ENCODE data around the gene TRIM52.

The TRIM52 gene

DNA sequence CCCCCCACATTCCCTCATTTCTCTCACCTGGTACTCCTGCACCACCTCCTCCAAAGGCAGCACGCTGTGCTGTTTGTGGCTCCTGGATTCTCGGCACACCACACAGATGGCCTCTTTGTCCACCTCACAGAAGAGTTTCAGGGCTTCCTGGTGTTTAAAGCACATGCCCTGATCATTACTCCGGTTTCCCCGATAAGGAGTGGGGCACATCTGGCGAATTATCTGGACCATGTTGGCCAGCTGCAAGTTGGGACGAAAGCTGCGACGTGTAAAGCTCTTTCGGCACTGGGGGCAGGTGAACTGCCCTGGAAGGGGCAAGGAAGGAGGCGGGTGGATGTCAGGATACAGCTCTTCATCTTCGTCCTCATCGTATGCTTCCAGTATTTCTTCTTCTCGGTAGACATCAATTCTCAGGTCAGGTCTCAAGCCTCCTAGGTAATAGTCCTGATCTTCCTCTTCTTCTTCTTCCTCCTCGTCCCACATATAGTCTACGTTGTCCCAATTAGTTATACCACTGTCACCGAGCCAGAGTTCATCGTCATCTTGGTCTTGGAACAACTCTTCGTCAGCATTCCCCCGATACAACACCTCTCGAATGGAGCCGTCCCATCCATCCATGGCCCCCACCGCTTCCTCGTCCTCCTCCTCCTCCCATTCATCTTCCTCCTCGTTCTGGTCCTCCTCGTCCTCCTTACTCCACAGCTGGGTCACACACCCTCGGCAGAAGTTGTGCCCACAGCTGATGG is 796 bp downstream of the TRIM52 start:
- Histone ChIP-seq H3K4me3 (peak overlapping the region; percentile 76 to 91 (median 88)), H3K27ac (peak overlapping the region in 20 of 21 experiments; percentile 98 to 100 (median 100))

DNA sequence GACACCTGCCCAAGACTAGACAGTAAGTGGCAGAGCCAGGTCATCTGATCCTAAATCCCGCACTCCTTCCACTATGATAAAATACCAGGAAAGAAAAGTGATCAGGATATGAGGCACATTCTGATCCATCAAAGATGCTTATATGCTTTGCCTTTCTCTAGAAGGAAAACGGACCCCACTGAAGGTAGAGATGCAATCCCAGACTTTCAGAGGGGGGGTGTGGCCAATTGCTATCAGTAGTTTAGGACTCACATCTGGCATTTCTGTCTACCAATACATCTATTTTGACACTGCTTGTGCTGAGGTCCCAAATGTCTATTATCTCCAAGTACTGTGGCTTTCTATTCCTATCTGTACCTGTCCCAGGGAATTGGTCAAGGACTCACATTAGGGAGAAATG is 1.7 kb downstream of the TRIM52 start:
- H3K4me3 ChIP-seq = peak overlapping the region; percentile 4 to 89 (median 85)
- H3K27ac ChIP-seq = peak overlapping the region in 3 of 21 experiments; percentile 99 to 100 (median 100)

DNA sequence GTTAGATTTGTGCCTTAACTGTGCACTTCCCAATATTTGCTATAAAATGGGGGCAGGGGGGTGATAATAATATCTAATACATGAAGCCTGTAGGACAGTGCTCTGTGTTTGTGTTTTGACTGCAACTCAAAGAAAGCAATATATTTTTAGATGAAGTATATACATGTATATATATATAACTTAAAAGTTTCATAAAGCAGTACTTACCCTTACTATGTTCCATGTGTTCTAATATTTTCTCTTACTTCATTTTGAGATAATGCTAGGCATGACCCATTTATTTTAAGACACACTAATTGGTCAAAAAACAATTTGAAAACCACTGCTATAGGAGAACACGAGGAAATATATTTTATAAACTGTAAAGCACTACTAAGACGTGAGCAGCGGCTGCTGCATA is 2.4 kb downstream of the TRIM52 start:
- H3K4me3 ChIP-seq = peak overlapping the region in 1 of 7 experiments; percentile 89
- no peak overlapping the region for H3K27ac ChIP-seq

DNA sequence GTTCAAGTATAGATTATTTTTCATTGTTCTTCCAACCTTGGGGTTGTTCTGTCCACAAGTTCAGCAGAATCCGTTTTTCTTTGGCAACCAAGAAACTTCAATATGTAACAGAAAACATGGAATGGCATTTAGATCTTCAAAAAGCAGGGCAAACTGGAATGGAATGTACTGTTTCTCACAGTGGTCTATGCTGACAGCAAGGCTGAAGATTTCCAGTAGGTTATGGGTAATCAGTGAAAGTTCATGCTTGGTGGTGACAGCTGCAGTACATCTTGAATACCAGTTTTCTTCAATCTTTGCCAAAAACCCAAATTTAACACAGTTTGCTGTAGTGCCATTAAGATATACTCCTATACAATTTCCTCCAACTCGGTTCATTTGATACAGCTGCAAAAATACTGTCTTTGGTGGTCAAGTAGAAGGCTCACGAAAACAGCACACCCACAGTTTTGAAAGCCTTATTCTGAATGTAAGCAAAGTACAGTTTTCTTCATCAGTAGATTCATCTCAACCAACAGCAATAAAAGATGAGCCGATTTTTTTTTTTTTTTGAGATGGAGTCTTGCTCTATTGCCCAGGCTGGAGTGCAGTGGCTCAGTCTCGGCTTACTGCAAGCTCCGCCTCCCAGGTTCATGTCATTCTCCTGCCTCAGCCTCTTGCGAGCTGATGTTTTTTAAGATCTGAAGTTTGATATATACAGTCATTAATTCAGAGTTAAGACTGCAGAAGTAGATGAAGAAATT is 4.9 kb downstream of the TRIM52 start:
- Histone ChIP-seq H3K4me3 (no peak overlapping the region), H3K27ac (no peak overlapping the region)

DNA sequence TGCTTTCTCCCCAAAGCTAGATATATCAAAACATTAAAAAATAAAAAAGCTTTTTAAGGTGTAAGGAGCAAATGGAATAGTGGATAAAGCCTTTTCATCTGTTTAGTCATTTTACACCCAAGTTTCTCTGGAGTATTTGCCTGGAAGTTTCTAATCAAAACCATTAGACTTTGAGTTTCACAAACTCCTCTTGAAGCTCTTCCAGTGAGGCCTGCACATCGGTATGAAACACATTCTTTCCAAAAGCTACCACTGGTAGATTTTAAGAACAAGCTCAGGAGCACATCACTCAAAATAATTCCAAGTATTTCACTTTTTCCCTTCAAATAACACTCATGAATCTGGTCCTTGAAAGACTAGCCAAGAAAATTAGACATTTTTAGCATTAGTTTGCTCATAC is 5.7 kb downstream of the TRIM52 start:
- no peak overlapping the region for H3K4me3 ChIP-seq
- no peak overlapping the region for H3K27ac ChIP-seq

DNA sequence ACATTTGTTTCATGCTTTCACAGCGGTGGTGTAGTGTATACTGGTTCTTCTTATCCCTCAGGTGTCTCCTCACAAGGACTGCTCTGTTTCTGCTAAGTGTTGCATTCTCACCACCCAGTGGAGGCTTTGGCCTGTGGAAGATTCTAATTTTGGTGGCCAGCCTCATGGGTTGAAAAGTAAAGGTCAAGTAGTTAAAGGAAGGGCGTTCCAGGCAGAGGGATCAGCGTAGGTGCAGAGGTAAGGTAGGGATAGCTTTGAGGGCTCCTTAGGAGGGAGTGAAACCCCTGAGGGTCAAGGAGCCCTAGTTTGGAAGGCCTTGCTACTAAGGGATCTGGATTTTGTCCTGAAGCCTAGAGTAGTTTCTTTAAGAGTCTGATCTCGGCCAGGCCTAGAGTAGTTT is 12.7 kb downstream of the TRIM52 start:
- Histone ChIP-seq H3K4me3 (peak overlapping the region in 6 of 7 experiments; percentile 53 to 80 (median 66)), H3K27ac (peak overlapping the region in 15 of 21 experiments; percentile 5 to 98 (median 94))

DNA sequence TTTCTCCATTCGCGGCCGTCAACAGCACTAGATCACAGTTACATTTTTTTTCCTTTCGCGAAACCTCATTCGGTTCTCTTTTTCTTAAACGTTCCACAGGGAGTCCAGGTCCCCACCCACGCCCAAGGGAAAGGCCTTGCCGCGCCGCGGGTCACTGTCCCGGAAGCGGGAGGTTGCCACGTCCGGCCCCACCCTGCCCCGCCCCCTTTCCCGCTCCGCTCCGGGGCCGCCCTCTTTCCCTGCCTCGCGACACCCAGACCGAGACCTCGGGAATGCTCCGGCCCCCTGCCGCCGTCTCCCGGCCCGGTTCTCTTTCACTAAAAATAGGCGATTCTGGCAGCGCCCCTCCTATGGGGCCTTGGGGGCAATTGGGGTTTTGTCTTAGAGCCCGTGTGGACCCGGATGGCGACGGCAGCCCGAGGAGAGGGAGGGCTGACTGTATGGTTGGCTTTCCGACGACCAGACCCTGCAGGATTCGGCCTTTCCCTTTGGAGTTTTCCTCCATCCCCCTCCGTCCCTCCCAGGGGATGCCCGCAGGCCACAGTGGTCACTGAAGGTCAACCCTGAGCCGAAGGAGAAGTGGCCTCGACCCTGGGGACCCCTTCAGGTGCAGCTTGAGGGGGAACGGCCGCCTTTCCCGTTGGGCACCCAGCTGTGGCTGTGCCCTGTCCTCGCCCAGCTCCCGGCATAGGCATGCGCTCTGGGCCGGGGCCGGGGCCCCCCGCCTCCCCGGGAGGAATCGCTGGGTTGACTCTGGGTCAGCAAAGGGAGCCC is 14.5 kb downstream of the TRIM52 start:
- Histone ChIP-seq H3K4me3 (peak overlapping the region; percentile 53 to 80 (median 69)), H3K27ac (peak overlapping the region; percentile 73 to 98 (median 94))

DNA sequence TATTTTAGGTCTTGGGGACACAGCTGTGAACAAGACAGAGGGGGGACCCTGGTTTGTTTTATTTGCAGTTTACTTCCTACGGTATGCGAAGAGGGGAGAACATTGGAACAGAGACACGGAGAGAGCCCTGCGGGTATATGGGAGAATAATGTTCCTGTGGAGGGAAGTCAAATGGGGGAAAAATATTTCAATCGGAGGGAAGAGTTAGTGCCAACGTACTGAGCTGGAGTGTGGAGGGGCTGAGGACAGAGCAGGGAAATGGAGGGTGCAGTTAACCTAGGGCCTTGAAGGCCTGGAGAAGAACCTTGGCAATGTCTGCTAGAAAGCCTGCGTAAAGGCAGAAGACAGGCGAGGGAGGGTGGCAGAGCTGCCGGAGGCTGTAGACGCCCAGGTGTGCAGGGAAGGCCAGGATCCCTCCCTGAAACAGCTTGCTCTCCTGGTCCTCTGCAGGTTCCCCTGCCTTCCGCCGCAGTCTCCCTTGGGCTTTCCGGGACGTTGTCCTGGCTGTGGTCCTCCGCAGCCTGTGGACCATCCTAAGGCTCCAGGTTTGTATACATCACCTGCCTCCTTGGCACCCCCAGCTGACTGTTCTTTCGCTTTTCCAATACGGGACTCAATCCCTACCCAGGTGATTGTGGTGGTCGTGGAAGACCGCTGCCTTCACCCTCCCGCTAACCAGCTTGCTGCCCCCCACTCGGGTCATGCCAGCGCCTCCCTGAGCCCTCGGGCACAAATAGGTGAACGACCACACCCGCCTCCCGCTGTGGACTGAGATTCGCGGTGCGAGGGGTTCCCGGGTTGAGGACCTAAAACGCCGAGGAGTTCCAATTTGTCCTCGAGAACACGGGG is 15.3 kb downstream of the TRIM52 start:
- Histone ChIP-seq H3K4me3 (peak overlapping the region; percentile 53 to 80 (median 69)), H3K27ac (peak overlapping the region; percentile 64 to 98 (median 94))

DNA sequence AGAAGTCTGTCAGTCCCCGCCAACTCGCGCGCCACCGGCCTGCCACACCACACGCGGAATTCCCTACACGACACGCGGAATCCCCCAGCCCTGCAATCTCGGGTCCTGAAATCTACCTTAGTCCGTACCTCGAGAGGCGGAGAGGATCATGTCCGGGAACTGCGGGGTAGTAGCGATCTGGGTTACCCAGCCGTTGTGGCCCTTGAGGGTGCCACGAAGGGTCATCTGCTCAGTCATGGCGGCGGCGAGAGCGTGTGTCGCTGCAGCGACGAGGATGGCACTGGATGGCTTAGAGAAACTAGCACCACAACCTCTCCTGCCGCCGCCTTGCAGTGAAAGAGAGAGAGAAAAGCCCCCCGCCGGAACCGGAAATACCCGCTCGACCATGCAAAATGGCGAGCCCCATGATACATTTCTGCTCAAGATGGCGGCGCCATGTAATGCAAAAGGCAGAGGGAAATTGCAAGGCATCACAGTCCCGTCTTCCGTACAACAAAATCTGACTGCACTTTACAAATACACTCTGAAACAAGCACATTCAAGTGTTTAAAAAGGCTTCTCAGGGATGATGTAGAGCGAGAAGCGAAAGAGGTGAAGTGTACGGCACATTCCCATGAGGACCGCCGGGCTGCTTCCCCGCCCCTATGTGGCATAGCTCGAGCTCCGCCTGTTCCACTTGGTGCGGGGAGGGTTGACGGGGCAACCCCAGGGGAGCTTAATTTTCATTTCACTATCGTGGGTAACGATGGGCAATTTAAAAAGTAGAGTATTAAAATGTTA is 17.2 kb downstream of the TRIM52 start, which contains the start of gene RACK1:
TSS of gene RACK1 (minus strand) at position 343 of the 780 bp plus-strand sequence. CDS start at position 237, 106 bp downstream.
- Histone ChIP-seq H3K27ac (peak within 1 kb of the TSS; percentile 50 to 98 (median 93)), H3K4me3 (peak within 1 kb of the TSS; percentile 53 to 89 (median 73))

DNA sequence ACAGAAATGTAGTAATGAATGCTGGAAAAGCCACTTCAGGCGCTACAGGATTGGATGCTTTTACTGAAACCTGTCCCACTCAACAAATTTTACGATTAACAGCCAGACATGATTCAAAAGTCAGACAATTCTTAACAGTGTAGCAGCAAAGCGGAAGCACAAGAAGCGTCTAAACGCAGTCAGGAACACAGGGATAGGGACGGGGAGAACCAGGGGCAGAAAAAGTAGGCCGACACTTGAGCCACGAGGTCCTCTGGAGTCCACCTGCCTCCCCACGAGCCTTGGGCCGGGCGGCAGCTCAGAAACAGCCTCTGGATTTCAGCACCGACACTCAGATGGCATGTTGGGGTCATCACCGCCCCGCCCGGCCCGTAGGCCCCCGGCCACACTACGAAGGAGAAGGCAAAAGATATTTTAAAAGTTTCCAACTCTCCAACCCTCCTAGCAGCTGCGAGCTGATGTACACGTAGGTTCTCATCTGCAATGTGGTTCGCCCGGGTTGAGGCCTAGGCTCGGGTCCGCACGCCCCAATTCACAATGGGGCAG is 17.9 kb downstream of the TRIM52 start:
- peak overlapping the region; percentile 50 to 98 (median 93) for H3K27ac ChIP-seq

DNA sequence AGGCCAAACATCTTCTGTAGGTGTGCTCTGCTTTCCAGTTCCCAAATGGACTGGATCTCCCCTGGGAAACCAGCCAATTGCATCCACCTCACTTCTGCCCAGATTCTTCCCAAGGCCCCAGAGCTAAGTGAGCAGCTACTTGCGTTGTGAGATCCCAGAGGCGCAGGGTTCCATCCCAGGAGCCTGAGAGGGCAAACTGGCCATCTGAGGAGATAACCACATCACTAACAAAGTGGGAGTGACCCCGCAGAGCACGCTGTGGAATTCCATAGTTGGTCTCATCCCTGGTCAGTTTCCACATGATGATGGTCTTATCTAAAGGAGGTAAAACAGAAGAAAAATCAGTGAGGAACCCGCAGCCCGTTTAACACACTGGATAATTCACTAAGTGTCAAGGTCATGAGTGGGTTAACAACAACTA is 18.9 kb downstream of the TRIM52 start:
- H3K4me3 ChIP-seq = peak overlapping the region; percentile 53 to 89 (median 73)
- H3K27ac ChIP-seq = peak overlapping the region in 14 of 21 experiments; percentile 23 to 98 (median 94)

More for the DNA sequence above, 17.9 kb downstream of the TRIM52 start:
- peak overlapping the region; percentile 53 to 89 (median 73) for H3K4me3 ChIP-seq

DNA sequence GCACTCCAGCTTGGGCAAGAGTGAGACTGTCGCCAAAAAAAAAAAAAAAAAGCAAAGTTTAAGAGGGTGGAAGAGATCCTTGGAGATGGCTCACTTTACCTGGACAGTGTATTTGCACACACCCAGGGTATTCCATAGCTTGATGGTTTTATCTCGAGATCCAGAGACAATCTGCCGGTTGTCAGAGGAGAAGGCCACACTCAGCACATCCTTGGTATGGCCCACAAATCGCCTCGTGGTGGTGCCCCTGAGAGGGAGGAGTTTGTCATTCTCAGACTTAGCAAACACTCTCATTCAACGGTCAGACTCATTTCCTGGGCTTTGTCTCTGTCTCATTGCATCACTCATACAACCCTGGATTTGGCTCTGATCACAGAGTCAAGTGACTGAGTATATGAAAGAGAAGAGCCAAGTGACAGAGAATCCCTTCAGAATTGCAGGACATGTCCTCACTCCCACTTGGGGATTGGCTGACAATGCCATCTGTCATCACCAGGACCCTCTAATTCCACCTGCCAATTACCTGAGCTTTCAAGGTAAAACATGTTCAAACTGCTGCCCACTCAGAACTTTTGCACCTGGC is 19.5 kb downstream of the TRIM52 start:
- H3K27ac ChIP-seq = peak overlapping the region in 10 of 21 experiments; percentile 3 to 98 (median 89)
- H3K4me3 ChIP-seq = peak overlapping the region in 4 of 7 experiments; percentile 53 to 89 (median 70)

DNA sequence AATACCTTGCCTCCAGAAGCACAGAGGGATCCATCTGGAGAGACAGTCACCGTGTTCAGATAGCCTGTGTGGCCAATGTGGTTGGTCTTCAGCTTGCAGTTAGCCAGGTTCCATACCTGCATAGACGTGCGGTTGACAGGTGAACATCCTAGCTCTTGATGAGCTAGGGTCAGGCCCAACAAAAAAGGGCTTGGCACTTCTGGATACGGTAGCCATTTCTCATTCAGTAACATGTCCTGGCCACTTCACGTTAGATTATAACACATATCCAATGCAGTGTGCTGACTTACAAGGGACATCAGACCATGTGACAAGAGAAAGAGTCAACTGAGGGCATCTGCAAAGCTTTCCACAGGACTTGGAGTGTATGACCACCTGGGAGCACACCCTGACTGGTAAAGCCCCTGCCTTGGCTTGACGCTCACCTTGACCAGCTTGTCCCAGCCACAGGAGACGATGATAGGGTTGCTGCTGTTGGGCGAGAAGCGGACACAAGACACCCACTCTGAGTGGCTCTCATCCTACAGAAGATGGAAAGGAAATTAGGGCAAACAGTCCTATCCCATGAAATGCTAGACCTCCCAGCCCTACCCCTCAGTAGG is 21.8 kb downstream of the TRIM52 start:
- H3K27ac ChIP-seq = no peak overlapping the region
- H3K4me3 ChIP-seq = no peak overlapping the region

DNA sequence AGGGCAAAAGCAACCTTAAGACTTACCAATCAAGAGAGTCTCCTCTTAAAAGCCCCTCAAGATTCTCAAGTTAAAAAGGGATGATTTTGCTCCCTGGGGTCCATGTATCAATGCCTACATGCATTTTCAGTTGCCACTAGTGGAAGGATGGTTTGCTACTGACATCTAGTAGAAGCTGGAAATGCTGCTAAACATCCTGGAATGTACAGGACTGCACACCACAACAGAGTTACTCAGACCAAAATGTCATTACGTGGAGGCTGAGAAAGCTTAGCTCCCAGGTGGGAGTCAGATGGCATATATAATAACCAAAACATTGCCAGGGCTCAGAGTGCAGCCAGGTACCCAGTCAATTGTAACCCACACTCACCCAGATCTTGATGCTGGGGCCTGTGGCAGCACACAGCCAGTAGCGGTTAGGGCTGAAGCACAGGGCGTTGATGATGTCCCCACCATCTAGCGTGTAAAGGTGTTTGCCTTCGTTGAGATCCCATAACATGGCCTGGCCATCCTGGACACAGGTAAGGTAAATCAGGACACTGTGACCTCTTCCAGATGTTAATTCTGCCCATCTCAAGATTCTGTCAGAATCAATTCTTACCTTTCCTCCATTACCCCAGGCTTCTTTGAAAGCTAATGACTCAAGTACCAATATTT is 23.1 kb downstream of the TRIM52 start:
- Histone ChIP-seq H3K27ac (no peak overlapping the region), H3K4me3 (no peak overlapping the region)

DNA sequence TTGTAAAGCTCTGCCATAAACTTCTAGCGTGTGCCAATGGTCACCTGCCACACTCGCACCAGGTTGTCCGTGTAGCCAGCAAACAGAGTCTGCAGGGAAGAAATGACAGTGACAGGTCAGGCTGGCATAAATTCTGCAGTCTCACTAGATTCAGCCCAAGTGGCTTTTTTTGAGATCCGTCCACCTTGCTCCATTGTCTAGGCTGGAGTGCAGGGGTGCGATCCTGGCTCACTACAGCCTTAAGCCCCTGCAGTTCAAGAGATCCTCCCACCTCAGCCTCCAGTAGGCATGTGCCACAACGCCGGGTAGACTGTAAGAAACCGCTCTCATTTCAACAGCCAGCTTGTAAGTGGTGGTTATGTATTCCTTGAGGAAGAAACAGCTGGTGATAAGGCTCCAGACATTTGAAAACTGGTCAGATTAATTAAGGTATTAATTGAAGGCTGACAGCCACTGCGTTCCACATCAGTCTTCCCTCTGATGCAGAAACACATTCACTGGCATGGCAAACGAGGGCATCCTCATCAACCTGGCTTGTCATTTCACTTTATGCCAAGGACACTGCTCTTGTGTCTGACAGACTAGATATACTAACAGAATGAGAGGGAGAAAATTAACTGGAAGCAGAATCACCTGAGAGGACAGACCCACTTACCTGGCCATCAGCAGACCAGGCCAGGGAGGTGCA is 23.8 kb downstream of the TRIM52 start:
- Histone ChIP-seq H3K4me3 (no peak overlapping the region), H3K27ac (no peak overlapping the region)

DNA sequence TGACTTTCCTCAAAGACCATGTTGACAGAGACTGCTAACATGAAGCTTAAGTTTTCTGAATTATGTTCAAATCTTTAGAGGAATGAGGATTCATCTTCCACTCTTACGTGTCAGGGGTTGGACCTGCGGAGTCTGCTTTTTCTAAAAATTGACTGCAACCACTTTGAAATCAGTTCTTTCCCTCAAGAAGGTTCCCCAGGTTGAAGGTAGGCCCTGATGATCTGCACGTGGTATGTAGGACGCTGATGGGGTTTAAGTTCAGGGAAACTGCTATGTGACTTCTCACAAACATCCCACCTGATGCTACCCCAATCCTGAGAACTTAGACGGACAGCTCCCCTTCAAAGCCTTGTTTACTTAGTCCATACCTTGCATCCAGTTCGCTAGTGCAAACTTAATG is 24.5 kb downstream of the TRIM52 start:
- H3K27ac ChIP-seq = no peak overlapping the region
- no peak overlapping the region for H3K4me3 ChIP-seq

Data from skin epidermis (tissue), 12 donors.